Tibial nerve (tissue), 3 donors: ENCODE results near the gene GPC6.

Source experiments
- CTCF ChIP-seq, 5 experiments: fragments of 200-600 bp in 3 of 5; fragments of 450-650 bp in 2 of 5; sonication (generic) in 3 of 5; IDR thresholded peaks; one replicate each; pipeline ENCODE4 v1.5.1; 2016 to 2019; ENCODE audit warnings: antibody characterized with exemption in 5 of 5, mild to moderate bottlenecking in 3 of 5, moderate library complexity in 2 of 5
- POLR2A ChIP-seq, 2 donors: fragments of 450-650 bp; IDR thresholded peaks; one replicate each; pipeline ENCODE4 v1.6.1; 2017; ENCODE audit warnings: antibody characterized with exemption in 2 of 2, mild to moderate bottlenecking in 2 of 2, moderate library complexity in 2 of 2

- TF ChIP-seq CTCF (IDR thresholded peaks at IDR 0.05) (no peak), POLR2A (IDR thresholded peaks at IDR 0.05) (no peak)
These were observed 462.7 kb downstream of the GPC6 start for GRCh38 chr13:93689333-93689732.
